Left colon (tissue), 2 donors: ENCODE data around the gene CHCT1. TPM values are rescaled to one million over a fixed set of nuclear protein-coding genes. Genes with fewer than 3 reads are reported as not detected.
"Not testable (repeated sequence)": the region's sequence is repeated elsewhere in the genome, so short reads cannot be mapped to it uniquely, and the experiment has no call there.

ENCODE experiments used
- ATAC-seq: fragments of 200-7000 bp; cut with Tn5 transposase; one replicate; pipeline ENCODE4 v1.9.1; 2020; ENCODE audit warnings: mild to moderate bottlenecking, moderate library complexity
- DNase-seq, 2 donors: peaks; one replicate each; pipeline ENCODE4 v3.0.0-alpha.2; 2020
- intact Hi-C, 2 donors: fragments of 100-400 bp; cut with DNase I in 1 of 2; cut with micrococcal nuclease in 1 of 2; formaldehyde crosslinking; loops; one replicate each; pipeline versions ENCODE4 v1.11.2 to v1.14.0; 2022; cut with DNase I, micrococcal nuclease
- total RNA-seq, 2 donors: library from RNA; stranded (reverse); fragmentation: NEBNext Ultra II Directional; extraction: Animal tissue kit (Norgen Biotek cat#: 25700); gene quantifications; one replicate each; pipeline ENCODE4 v1.2.1, GENCODE V29; 2021
- donor health status: DM: no; HTN: no; CAD: no.
- donor health status: DM: yes; HTN: yes; CAD: no.

The CHCT1 gene
- total RNA-seq, 2 donors from 2014 or later, result not detected

GRCh38 chr17:60433021-60433997 lies 11.0 kb downstream of the CHCT1 start:
- not testable (repeated sequence) for DNase-seq, ATAC-seq
- intact Hi-C loops, result loop anchor here in 1 of 2 donors (10.0 kb wide), 1 partner anchor 209 kb away; no protein-coding TSS in a partner anchor

- DNase-seq (peak in 1 of 2 donors; percentile 55), ATAC-seq (peak; percentile 77)
- intact Hi-C loops, result loop anchor here in 1 of 2 donors (10.0 kb wide), 1 partner anchor 211 kb away; no protein-coding TSS in a partner anchor
These were observed 13.2 kb downstream of the CHCT1 start for GRCh38 chr17:60435244-60436167.

- DNase-seq, result no peak
- intact Hi-C loops, result loop anchor here in 1 of 2 donors (10.0 kb wide), 1 partner anchor 212 kb away; no protein-coding TSS in a partner anchor
- no peak for ATAC-seq
These were observed 14.4 kb downstream of the CHCT1 start for GRCh38 chr17:60436676-60437075.

- ATAC-seq (no peak), DNase-seq (no peak)
- intact Hi-C loops, result loop anchor here in 1 of 2 donors (10.0 kb wide), 1 partner anchor 215 kb away; no protein-coding TSS in a partner anchor
These were observed 17.2 kb downstream of the CHCT1 start for GRCh38 chr17:60439501-60439900.

- ATAC-seq (no peak), DNase-seq (no peak)
- intact Hi-C loops, result no loop called here
These were observed 20.2 kb downstream of the CHCT1 start for GRCh38 chr17:60442271-60443173.

DNA sequence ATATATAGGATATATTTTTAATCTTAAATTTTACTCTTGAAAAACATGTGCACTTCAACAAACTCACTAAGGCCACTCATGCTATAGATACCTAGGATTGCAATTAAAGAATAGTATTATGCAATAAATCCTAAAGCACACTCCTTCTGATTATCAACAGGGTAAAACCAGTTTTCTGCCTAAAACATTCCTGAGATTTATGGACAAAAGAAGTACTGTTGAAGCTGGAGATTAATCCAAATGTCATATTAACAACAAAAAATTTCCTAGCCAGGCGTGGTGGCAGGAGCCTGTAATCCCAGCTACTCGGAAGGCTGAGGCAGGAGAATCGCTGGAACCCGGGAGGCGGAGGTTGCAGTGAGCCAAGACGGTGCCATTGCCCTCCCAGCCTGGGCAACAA lies 21.4 kb downstream of the CHCT1 start:
- no peak for DNase-seq

DNA sequence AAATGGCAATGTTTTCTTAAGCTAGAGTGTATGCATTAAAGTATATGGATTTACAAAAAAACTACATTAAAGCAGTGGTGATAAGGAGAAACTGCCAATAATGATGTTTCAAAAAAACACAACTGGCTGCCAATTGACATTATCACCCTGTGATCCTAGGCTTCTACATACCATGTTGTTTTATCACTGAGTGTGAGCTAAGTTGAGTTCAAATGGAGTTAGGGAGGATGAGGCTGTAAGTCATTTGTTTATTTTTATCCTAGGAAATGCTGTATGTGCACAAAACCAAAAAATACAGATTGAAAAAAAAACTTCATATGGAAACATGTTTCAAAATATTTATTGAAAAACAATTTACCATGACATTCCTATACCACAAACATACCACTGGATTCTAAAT lies 22.9 kb downstream of the CHCT1 start:
- intact Hi-C loops, result no loop called here
- DNase-seq, result no peak
- no peak for ATAC-seq

More for the DNA sequence above, 21.4 kb downstream of the CHCT1 start:
- intact Hi-C loops, result no loop called here
- no peak for ATAC-seq

GRCh38 chr17:60447375-60447774 lies 25.1 kb downstream of the CHCT1 start:
- intact Hi-C loops, result no loop called here
- no peak for ATAC-seq

GRCh38 chr17:60451071-60451470 lies 28.8 kb downstream of the CHCT1 start:
- DNase-seq, result no peak
- intact Hi-C loops, result no loop called here
- ATAC-seq, result no peak

More at GRCh38 chr17:60447375-60447774, 25.1 kb downstream of the CHCT1 start:
- no peak for DNase-seq

DNA sequence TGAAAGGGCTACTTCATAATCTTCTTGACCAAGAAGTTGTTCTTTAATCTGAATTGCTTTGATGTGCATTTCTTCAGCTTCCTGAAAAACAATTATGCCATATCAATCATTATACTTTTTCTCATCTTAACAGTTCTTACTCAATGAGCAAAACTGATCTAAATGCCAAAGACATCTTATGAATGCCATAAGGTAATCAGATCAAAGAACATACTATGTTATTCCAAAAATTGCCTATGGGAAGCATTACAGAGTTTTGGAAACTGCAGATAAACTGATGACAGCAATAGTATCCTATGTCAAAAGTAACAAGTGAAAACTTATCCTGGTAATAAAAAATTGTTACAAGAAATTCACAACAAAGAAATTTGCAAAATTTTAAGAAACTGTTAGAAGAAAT lies 29.7 kb downstream of the CHCT1 start:
- no peak for ATAC-seq
- intact Hi-C loops, result no loop called here
- no peak for DNase-seq

- ATAC-seq (no peak), DNase-seq (no peak)
- intact Hi-C loops, result no loop called here
These were observed 33.1 kb downstream of the CHCT1 start for GRCh38 chr17:60455378-60455777.

DNA sequence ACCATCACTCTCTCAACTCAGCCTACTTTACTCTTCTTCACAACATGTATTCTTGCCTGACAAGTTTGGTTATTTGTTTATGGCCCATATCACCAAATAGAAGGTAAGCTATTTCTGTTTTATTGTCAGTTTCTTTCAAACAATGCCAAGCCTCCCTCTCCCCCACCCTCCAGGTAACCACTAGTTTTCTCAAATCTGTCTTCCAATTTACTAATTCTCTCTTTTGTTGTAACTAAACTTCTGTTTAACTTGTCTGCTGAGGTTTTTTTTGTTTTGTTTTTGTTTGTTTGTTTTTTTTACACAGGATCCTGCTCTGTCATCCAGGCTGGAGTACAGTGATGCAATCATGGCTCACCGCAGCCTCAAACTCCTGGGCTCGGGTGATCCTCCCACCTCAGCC lies 34.9 kb downstream of the CHCT1 start:
- DNase-seq (no peak), ATAC-seq (no peak)
- intact Hi-C loops, result no loop called here

- ATAC-seq, result no peak
- intact Hi-C loops, result no loop called here
- DNase-seq, result no peak
These were observed 39.3 kb downstream of the CHCT1 start for GRCh38 chr17:60461584-60461983.

DNA sequence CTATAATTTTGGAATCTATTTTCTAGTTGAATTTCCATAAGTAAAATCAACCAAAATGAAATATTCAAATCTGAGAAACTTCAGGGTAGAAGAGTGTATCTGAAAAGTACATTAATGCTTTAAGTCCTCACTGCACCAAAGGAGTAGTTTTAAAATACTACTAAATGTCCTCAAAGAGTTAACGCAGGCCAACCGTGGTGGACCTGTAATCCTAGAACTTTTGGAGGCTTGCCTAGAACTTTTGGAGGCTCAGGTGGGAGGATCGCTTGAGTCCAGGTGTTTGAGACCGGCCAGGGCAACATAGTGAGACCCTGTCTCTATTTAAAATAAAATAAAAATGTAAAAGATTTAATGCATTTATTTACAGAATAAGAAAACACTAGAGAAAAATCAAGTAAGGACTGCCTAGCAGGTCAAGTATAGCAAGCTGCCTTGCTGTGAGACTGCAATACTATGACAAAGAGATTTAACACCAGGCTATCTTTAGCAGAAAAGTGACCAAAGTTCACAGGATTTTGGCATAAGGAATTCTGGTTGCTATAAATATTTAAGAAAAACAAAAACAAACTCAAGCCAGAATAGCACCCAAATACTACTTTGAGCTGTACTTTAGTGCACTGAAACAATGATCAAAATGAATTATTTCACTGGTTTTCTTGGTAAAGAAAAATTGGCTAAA lies 41.0 kb downstream of the CHCT1 start:
- intact Hi-C loops, result no loop called here
- DNase-seq (no peak), ATAC-seq (no peak)

GRCh38 chr17:60464343-60464742 lies 42.1 kb downstream of the CHCT1 start:
- DNase-seq, result no peak
- intact Hi-C loops, result no loop called here
- no peak for ATAC-seq

- ATAC-seq (no peak), DNase-seq (no peak)
- intact Hi-C loops, result no loop called here
These were observed 46.1 kb downstream of the CHCT1 start for GRCh38 chr17:60468371-60468770.

DNA sequence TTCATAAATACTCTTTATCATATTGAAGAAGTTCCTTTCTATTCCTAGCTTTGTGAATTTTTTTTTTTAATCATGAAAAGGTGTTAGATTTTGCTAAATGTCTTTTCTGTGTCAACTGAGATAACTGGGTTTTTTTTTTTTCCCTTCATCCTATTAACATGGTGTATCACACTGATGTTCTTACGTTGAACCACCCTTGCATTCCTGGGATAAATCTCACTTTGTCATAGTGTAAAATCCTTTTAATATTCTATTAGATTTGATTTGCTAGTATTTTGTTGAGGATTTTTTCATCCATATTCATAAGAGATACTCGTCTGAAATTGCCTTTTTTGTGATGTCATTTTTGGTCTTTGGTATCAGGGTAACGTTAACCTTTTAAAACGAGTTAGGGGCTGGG lies 49.2 kb downstream of the CHCT1 start:
- DNase-seq, result no peak
- ATAC-seq, result no peak
- intact Hi-C loops, result no loop called here

DNA sequence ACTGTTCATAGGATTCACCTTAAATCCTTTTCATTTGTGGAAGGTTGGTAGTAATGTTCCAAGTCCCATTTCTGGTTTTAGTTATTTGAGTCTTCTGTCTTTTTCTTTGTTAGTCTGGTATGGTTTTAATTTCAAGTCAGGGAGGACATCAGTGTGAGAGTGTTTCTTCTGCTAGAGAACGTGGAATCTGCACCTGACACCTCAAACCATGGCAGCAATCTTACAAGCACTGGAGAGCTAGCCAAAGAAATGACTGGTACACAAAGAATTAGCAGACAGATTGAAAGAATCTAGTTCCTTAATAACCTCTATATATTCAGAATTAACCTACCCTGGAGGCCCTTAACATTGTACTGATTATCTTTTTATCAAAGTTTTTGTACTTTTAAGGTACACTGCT lies 50.2 kb downstream of the CHCT1 start:
- intact Hi-C loops, result no loop called here
- ATAC-seq, result no peak
- DNase-seq, result no peak
